Measurements from ENCODE around the gene ANKRD9. TPM values are rescaled to one million over a fixed set of nuclear protein-coding genes. Genes with fewer than 3 reads are reported as not detected.

ANKRD9 gene
- total RNA-seq, 1 experiment from 2014 or later: 29.8 TPM

DNA sequence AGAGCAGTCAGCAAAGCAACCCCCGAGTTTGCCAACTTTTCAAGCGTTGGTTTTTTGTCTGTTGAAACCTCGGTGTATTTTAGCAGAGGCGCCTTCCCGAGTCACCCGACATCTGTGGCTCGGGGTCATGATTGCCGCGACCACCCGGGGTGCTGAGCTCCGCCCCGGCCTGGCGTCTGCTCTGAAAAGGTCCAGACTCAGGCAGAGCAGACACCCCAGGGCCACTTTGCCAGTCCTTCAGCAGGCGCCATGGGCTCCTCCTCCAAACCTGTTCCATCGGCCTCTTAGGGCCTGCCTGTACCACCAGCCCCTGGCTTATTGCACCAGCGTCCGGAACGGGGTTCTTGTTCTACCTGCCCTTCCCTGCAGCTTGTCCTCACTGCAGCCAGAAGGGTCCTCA is 19.1 kb downstream of the ANKRD9 start:
- no peaks in the 10 kb centered on the region for H3K79me2 ChIP-seq (ENCODE audit: insufficient read depth, low read length)
- Mint-ChIP-seq H3K36me3 (ENCODE audit: insufficient read depth in 1 of 3, low read depth in 3 of 3) (no peaks in the 10 kb centered on the region), H3K4me3 (no peak overlapping the region), H3K9me3 (no peaks in the 10 kb centered on the region), H3K27ac (peak overlapping the region in 2 of 3 experiments; percentile 33 to 39; a peak in 1 of 7 replicates), H3K27me3 (ENCODE audit: low read depth) (no peaks in the 10 kb centered on the region; the same call in 1 of the 2 replicates), H3K4me1 (peaks cover 3 to 4% of the 10 kb centered on the region in 2 experiments; a peak in 2 of 4 replicates)
- H3K14ac ChIP-seq (ENCODE audit: insufficient read depth, low read length): no peak overlapping the region
- H2BK15ac ChIP-seq (ENCODE audit: low read depth, low read length): no peak overlapping the region
- H3K18ac ChIP-seq (ENCODE audit: insufficient read length, low read depth, low read length): no peak overlapping the region
- TF ChIP-seq, protein P1, sequence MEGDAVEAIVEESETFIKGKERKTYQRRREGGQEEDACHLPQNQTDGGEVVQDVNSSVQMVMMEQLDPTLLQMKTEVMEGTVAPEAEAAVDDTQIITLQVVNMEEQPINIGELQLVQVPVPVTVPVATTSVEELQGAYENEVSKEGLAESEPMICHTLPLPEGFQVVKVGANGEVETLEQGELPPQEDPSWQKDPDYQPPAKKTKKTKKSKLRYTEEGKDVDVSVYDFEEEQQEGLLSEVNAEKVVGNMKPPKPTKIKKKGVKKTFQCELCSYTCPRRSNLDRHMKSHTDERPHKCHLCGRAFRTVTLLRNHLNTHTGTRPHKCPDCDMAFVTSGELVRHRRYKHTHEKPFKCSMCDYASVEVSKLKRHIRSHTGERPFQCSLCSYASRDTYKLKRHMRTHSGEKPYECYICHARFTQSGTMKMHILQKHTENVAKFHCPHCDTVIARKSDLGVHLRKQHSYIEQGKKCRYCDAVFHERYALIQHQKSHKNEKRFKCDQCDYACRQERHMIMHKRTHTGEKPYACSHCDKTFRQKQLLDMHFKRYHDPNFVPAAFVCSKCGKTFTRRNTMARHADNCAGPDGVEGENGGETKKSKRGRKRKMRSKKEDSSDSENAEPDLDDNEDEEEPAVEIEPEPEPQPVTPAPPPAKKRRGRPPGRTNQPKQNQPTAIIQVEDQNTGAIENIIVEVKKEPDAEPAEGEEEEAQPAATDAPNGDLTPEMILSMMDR (conservative IDR thresholded peaks at IDR 0.05): no peak
- no peak overlapping the region for H3T11ph ChIP-seq (ENCODE audit: low read length)
- H3K23me2 ChIP-seq (ENCODE audit: insufficient read length, low read depth, low read length, poor library complexity, severe bottlenecking): no peaks in the 10 kb centered on the region
- H3K27ac ChIP-seq (ENCODE audit: insufficient read length, low read depth, low read length): no peak overlapping the region
- no peak overlapping the region for H2BK20ac ChIP-seq (ENCODE audit: low read depth, low read length, poor library complexity, severe bottlenecking)
- no peak overlapping the region for H4K8ac ChIP-seq (replicated peaks; ENCODE audit: insufficient read length, low read depth, low read length)
- H2BK5ac ChIP-seq (ENCODE audit: insufficient read length, low read length): no peak overlapping the region
- no peaks in the 10 kb centered on the region for H3K27me3 ChIP-seq (ENCODE audit: insufficient read depth, low read length)
- no peak overlapping the region for H2AK5ac ChIP-seq (ENCODE audit: insufficient read length, low read length)
- H3K56ac ChIP-seq (ENCODE audit: insufficient read length, low read depth, low read length): no peak overlapping the region
- H2BK120ac ChIP-seq (ENCODE audit: low read depth, low read length, poor library complexity, severe bottlenecking): no peak overlapping the region
- no peak overlapping the region for H2BK12ac ChIP-seq (ENCODE audit: insufficient read length, low read depth, low read length)
- H2AFZ ChIP-seq (ENCODE audit: low read length): no peak overlapping the region
- H3K9ac ChIP-seq (ENCODE audit: extremely low read depth, insufficient read length, low read length): no peak overlapping the region
- no peak for DNase-seq
- no peak overlapping the region for H4K91ac ChIP-seq (ENCODE audit: insufficient read length, low read depth, low read length)
- no peak overlapping the region for H3K4me2 ChIP-seq (ENCODE audit: insufficient read depth, insufficient read length, low read length)
- H3K9me3 ChIP-seq (ENCODE audit: control insufficient read depth, low read depth, low read length): no peaks in the 10 kb centered on the region
- no peaks in the 10 kb centered on the region for H3K79me1 ChIP-seq (ENCODE audit: insufficient read depth, low read depth, low read length, poor library complexity, severe bottlenecking)
- no peaks in the 10 kb centered on the region for H4K20me1 ChIP-seq (ENCODE audit: control insufficient read depth, insufficient read depth, insufficient read length)
- H3K23ac ChIP-seq (ENCODE audit: insufficient read length, low read depth, low read length): no peak overlapping the region
- no CpG with 5 or more reads among the region's 18 CpGs for WGBS (ENCODE audit: extremely low coverage, insufficient read length, low lambda C conversion rate)
- H3K4ac ChIP-seq (ENCODE audit: low read depth, low read length): no peak overlapping the region
- no peaks in the 10 kb centered on the region for H3K4me1 ChIP-seq (ENCODE audit: insufficient read depth, low read length)
- H4K5ac ChIP-seq (ENCODE audit: insufficient read length, low read depth, low read length): no peak overlapping the region

Measured in H9 (cell line).